Mesothelial cell of epicardium (in vitro differentiated cells): Measurements from ENCODE around the gene VWA8. TPM values are rescaled to one million over a fixed set of nuclear protein-coding genes. Genes with fewer than 3 reads are reported as not detected.
"Not testable (repeated sequence)": the region's sequence is repeated elsewhere in the genome, so short reads cannot be mapped to it uniquely, and the experiment has no call there.

ENCODE experiments used
- DNase-seq, 2 experiments: peaks; one replicate each; pipeline ENCODE4 v3.0.0; 2021; ENCODE audit warnings: low spot score in 2 of 2; ENCODE audit not compliant: unreplicated experiment in 2 of 2
- H3K27ac Mint-ChIP-seq: 2 replicates; pipeline ENCODE4 v1.8.0; 2021; ENCODE audit warnings: mixed read lengths
- H3K27me3 Mint-ChIP-seq: 2 replicates; pipeline ENCODE4 v1.8.0; 2021; ENCODE audit warnings: low read depth, mixed read lengths
- H3K36me3 Mint-ChIP-seq: 2 replicates; pipeline ENCODE4 v1.8.0; 2021; ENCODE audit warnings: mixed read lengths
- H3K4me1 Mint-ChIP-seq: 2 replicates; pipeline ENCODE4 v1.8.0; 2021; ENCODE audit warnings: mixed read lengths
- H3K4me3 Mint-ChIP-seq: 2 replicates; pipeline ENCODE4 v1.8.0; 2021; ENCODE audit warnings: mild to moderate bottlenecking, moderate library complexity, mixed read lengths
- H3K9me3 Mint-ChIP-seq: 2 replicates; pipeline ENCODE4 v1.8.0; 2021; ENCODE audit warnings: mixed read lengths
- total RNA-seq: library from RNA; stranded (reverse); gene quantifications from 3 replicates; pipeline ENCODE4 v1.2.1, GENCODE V29; 2021
- TF ChIP-seq, protein P1 (sequence below): fragments of 200-600 bp; sonication (generic); IDR thresholded peaks from one replicate; pipeline ENCODE4 v1.5.0; 2021; ENCODE audit warnings: antibody characterized with exemption; ENCODE audit not compliant: unreplicated experiment

Gene VWA8
- total RNA-seq, 1 donor from 2014 or later = 20.0 TPM

DNA sequence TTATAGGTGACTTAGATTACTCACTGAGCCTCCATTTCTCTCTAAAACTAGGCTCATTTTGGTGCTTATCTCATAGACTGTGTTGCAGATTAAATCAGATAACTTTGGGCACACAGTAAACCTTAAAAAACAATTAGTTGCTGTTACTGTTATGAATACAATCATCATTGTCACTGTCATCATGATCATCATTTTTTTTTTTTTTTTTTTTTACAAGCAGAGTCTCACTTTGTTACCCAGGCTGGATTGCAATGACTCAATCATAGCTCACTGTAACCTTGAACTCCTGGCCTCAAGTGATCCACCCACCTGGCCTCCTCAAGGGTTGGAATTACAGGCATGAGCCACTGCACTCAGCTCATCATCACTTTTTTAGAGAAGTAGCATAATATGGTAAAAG, 60.0 kb downstream of the VWA8 start:
- H3K27me3 Mint-ChIP-seq = no peaks in the 10 kb centered on the region
- H3K36me3 Mint-ChIP-seq = peaks cover 6% of the 10 kb centered on the region

GRCh38 chr13:41898411-41898810, 62.5 kb downstream of the VWA8 start:
- H3K27ac Mint-ChIP-seq, H3K4me1 Mint-ChIP-seq, DNase-seq, H3K4me3 Mint-ChIP-seq, H3K36me3 Mint-ChIP-seq, H3K9me3 Mint-ChIP-seq, H3K27me3 Mint-ChIP-seq: not testable (repeated sequence)

More for the DNA sequence above, 60.0 kb downstream of the VWA8 start:
- TF ChIP-seq, protein P1, sequence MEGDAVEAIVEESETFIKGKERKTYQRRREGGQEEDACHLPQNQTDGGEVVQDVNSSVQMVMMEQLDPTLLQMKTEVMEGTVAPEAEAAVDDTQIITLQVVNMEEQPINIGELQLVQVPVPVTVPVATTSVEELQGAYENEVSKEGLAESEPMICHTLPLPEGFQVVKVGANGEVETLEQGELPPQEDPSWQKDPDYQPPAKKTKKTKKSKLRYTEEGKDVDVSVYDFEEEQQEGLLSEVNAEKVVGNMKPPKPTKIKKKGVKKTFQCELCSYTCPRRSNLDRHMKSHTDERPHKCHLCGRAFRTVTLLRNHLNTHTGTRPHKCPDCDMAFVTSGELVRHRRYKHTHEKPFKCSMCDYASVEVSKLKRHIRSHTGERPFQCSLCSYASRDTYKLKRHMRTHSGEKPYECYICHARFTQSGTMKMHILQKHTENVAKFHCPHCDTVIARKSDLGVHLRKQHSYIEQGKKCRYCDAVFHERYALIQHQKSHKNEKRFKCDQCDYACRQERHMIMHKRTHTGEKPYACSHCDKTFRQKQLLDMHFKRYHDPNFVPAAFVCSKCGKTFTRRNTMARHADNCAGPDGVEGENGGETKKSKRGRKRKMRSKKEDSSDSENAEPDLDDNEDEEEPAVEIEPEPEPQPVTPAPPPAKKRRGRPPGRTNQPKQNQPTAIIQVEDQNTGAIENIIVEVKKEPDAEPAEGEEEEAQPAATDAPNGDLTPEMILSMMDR = no peak
- H3K4me1 Mint-ChIP-seq = no peaks in the 10 kb centered on the region
- H3K4me3 Mint-ChIP-seq = no peak overlapping the region
- H3K27ac Mint-ChIP-seq = no peak overlapping the region
- DNase-seq = no peak
- H3K9me3 Mint-ChIP-seq = no peaks in the 10 kb centered on the region

DNA sequence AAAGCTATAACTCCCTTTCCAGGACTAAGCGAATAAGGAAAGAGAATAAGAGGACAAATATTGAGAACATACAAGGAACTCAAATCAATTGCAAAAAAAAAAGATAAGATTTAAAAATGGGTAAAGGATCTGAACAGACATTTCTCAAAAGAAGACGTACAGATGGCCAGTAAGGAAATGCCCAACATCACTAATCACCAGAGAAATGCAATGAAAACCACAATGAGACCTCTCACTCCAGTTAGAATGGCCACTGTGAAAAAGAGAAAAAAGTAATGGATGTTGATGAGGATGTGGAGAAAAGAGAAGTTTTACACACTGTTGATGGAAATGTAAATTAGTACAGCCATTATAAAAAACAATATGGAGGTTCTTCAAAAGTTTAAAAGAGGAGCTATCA, 63.8 kb downstream of the VWA8 start:
- Mint-ChIP-seq H3K9me3 (no peaks in the 10 kb centered on the region), H3K4me3 (no peak overlapping the region), H3K36me3 (peaks cover 6% of the 10 kb centered on the region), H3K4me1 (no peaks in the 10 kb centered on the region), H3K27ac (no peak overlapping the region), H3K27me3 (no peaks in the 10 kb centered on the region)
- TF ChIP-seq, protein P1 = no peak
- no peak for DNase-seq

GRCh38 chr13:41895478-41895877, 65.4 kb downstream of the VWA8 start:
- no peak overlapping the region for H3K4me3 Mint-ChIP-seq
- no peaks in the 10 kb centered on the region for H3K27me3 Mint-ChIP-seq
- no peaks in the 10 kb centered on the region for H3K4me1 Mint-ChIP-seq
- no peaks in the 10 kb centered on the region for H3K9me3 Mint-ChIP-seq
- DNase-seq = no peak
- peaks cover 15% of the 10 kb centered on the region for H3K36me3 Mint-ChIP-seq
- TF ChIP-seq, protein P1 = no peak
- H3K27ac Mint-ChIP-seq = no peak overlapping the region

DNA sequence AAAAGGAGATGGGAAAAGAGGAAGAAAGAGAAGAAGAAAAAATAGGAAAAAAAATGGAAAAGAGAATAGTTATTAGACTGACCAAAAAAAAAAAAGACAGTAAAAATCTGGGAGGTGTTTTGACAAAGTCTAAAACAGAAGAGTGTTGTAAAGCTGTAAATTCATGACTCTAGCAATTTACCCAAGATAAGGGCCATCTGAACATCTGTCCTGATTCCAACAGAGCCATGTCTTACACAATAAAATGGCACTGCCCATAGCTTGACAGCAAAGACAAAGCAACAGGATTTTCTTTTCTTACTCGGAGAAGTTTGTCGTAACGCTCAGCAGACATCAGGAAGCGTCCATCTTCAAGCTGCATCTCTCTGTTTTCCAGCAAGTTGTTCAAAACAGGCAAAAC, 69.8 kb downstream of the VWA8 start:
- Mint-ChIP-seq H3K4me1 (no peaks in the 10 kb centered on the region), H3K27me3 (no peaks in the 10 kb centered on the region), H3K27ac (no peak overlapping the region), H3K9me3 (no peaks in the 10 kb centered on the region), H3K36me3 (peaks cover 19% of the 10 kb centered on the region), H3K4me3 (no peak overlapping the region)
- DNase-seq = no peak
- TF ChIP-seq, protein P1 = no peak

DNA sequence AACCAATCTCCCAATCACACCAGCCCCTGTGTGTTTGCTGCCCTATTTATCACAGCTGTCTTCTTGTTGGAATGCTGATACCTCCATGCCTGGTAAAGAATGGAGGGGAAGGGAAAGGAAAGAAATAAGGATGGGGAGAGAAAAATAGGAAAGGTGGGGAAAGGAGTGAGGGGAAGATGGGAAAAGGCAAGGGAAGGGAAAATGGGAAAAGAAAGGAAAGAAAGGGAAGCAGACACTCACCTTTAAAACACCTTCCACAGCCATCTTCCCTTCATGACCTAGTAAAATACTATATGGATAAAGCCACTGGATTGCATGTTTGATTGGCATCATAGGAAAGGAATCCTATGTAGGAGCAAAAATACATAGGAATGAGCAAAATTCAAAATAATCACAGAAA, 77.8 kb downstream of the VWA8 start:
- Mint-ChIP-seq H3K4me1 (no peaks in the 10 kb centered on the region), H3K27me3 (no peaks in the 10 kb centered on the region), H3K9me3 (peaks cover 19% of the 10 kb centered on the region), H3K27ac (no peak overlapping the region), H3K36me3 (peaks cover 48% of the 10 kb centered on the region), H3K4me3 (no peak overlapping the region)
- TF ChIP-seq, protein P1 = no peak
- no peak for DNase-seq

GRCh38 chr13:41881890-41882289, 79.0 kb downstream of the VWA8 start:
- H3K4me3 Mint-ChIP-seq, H3K27ac Mint-ChIP-seq, H3K4me1 Mint-ChIP-seq, DNase-seq, H3K27me3 Mint-ChIP-seq: not testable (repeated sequence)
- Mint-ChIP-seq H3K9me3 (peaks cover 19% of the 10 kb centered on the region), H3K36me3 (peaks cover 48% of the 10 kb centered on the region)
